ENCODE results near the gene KCNQ1. TPM values are rescaled to one million over a fixed set of nuclear protein-coding genes. Genes with fewer than 3 reads are reported as not detected.

The KCNQ1 gene
- total and polyA plus RNA-seq, 9 donors = 1.4 to 17.2 (median 3.8) TPM

DNA sequence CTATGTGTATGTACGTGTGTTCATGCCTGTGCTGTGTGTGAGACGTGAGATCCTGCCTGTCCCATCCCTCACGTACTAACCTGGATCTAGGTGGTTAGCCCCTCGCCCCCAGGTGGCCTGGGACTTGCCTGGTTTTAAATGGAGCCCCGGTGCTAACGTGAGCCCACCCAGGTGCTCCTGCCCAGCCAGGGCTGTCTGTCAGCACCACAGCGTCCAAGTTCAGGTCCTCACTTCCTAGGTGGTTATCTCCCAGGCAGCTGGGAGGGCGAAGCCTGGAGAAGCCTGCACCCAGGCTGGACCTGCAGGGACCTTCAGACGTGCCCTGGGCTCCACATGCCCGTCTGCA is 86.0 kb downstream of the KCNQ1 start:
- DNase-seq = peak in 3 of 5 donors; percentile 11 to 37 (median 15)
- no peak overlapping the region for H3K27ac ChIP-seq
- no peak overlapping the region for H3K4me3 ChIP-seq
- TF ChIP-seq, protein P1, sequence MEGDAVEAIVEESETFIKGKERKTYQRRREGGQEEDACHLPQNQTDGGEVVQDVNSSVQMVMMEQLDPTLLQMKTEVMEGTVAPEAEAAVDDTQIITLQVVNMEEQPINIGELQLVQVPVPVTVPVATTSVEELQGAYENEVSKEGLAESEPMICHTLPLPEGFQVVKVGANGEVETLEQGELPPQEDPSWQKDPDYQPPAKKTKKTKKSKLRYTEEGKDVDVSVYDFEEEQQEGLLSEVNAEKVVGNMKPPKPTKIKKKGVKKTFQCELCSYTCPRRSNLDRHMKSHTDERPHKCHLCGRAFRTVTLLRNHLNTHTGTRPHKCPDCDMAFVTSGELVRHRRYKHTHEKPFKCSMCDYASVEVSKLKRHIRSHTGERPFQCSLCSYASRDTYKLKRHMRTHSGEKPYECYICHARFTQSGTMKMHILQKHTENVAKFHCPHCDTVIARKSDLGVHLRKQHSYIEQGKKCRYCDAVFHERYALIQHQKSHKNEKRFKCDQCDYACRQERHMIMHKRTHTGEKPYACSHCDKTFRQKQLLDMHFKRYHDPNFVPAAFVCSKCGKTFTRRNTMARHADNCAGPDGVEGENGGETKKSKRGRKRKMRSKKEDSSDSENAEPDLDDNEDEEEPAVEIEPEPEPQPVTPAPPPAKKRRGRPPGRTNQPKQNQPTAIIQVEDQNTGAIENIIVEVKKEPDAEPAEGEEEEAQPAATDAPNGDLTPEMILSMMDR (IDR thresholded peaks at IDR 0.05) = no peak
- no peak for TF ChIP-seq POLR2A (IDR thresholded peaks at IDR 0.05)
- TF ChIP-seq EP300 (IDR thresholded peaks at IDR 0.05) = no peak
- peaks cover 7% of the 10 kb centered on the region for H3K4me1 ChIP-seq (ENCODE audit: insufficient read depth)
- no peaks in the 10 kb centered on the region for H3K36me3 ChIP-seq
- 61 to 80% (median 77%) methylated on average over 10 of the region's 10 CpGs for WGBS, 3 donors
- H3K9me3 ChIP-seq = no peaks in the 10 kb centered on the region
- no peaks in the 10 kb centered on the region for H3K27me3 ChIP-seq
- intact Hi-C loops (cut with DNase I) = loop anchor here in 3 of 4 donors (1.0 to 10.0 kb wide), 3 partner anchors 164 to 564 kb away; partner anchors contain the start of gene KCNQ1OT1 (in 2 of the 3)

DNA sequence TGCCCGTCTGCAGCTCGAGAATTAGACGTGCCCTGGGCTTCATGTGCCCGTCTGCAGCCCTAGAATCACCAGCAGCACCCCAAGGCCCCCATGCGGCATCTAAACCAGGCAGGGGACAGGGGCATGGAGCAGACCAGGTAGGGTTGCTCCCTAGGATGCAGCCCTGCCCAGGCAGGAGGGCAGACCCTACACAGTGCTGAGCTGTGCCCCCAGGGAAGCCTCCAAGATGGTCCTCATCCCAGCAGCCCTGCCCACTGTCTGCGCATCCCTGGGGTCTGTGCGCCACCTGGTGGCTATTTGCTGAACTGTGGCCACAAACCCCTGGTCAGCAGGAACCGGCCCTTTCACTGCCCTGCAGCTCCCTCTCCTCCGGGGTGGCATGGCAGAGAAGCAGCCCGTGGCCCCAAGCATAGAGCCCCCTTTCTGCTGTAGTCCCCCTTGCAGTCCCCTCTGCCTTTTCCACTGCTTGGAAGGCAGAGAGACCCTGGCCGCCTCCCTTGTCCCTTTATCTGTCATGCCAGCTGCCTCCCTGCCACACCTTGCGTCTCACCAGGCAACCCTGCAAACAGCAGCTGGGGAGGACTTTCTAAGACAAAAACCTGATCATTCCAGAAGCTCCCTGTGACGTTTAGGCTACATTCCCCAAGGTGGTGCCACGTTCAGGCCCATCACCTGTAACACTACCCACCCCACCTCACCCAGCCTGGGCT is 86.6 kb downstream of the KCNQ1 start:
- no peaks in the 10 kb centered on the region for H3K9me3 ChIP-seq
- H3K27ac ChIP-seq = no peak overlapping the region
- no peak overlapping the region for H3K4me3 ChIP-seq
- WGBS, 3 donors = 39 to 46% (median 39%) methylated on average over 14 of the region's 14 CpGs
- H3K36me3 ChIP-seq = no peaks in the 10 kb centered on the region
- no peaks in the 10 kb centered on the region for H3K27me3 ChIP-seq
- intact Hi-C loops (cut with DNase I) = loop anchor here in 3 of 4 donors (1.0 to 10.0 kb wide), 3 partner anchors 163 to 563 kb away; partner anchors contain the start of gene KCNQ1OT1 (in 2 of the 3)
- TF ChIP-seq, protein P1 (IDR thresholded peaks at IDR 0.05) = peak; percentile 92 to 94 (median 93)
- TF ChIP-seq POLR2A (IDR thresholded peaks at IDR 0.05) = no peak
- H3K4me1 ChIP-seq (ENCODE audit: insufficient read depth) = peaks cover 7% of the 10 kb centered on the region
- peak; percentile 63 to 87 (median 82) for DNase-seq

DNA sequence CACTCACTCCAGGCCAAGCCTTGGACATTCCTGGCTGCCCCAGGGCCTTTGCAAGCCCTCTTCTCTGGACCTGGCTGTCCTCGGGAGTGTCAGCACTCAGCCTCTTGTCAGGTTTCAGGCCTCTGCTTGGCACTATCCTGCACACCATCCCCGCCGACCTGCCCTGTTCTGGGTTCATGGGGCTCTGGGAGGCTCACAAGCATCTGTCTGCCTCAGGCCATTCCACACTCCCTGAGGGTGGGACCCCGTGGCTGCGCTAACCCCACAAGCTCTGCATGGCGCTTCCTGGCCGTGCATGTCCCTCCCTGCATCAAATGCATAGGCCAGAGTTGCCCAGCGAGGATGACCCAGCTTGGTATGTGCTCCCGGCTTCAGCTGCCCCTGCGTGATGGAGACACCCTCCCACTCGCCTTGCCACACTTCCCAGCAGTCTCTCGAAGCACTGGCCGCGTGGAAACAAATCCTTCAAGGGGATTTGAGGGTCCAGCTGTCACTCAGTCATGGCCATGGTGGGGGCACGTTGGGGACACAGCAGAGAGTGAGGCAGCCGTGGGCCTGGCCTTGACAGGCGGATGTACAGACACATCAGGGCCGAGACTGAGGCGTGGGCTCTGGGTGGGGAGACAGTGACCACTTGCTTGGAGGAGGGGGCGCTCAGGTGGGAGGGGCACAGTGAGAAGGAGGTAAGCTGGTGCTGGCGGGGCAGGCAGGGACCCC is 87.3 kb downstream of the KCNQ1 start:
- intact Hi-C loops (cut with DNase I) = loop anchor here (1.0 to 10.0 kb wide), 5 partner anchors 163 to 563 kb away; partner anchors contain the start of gene KCNQ1OT1 (in 2 of the 4)
- H3K27ac ChIP-seq = no peak overlapping the region
- peak in 1 of 5 donors; percentile 49 for DNase-seq
- no peaks in the 10 kb centered on the region for H3K36me3 ChIP-seq
- peaks cover 7% of the 10 kb centered on the region for H3K4me1 ChIP-seq (ENCODE audit: insufficient read depth)
- TF ChIP-seq POLR2A (IDR thresholded peaks at IDR 0.05) (no peak), EP300 (IDR thresholded peaks at IDR 0.05) (no peak)
- TF ChIP-seq, protein P1 (IDR thresholded peaks at IDR 0.05) = no peak
- 66 to 75% (median 68%) methylated on average over 21 of the region's 21 CpGs for WGBS, 3 donors
- no peaks in the 10 kb centered on the region for H3K27me3 ChIP-seq
- no peaks in the 10 kb centered on the region for H3K9me3 ChIP-seq
- no peak overlapping the region for H3K4me3 ChIP-seq

DNA sequence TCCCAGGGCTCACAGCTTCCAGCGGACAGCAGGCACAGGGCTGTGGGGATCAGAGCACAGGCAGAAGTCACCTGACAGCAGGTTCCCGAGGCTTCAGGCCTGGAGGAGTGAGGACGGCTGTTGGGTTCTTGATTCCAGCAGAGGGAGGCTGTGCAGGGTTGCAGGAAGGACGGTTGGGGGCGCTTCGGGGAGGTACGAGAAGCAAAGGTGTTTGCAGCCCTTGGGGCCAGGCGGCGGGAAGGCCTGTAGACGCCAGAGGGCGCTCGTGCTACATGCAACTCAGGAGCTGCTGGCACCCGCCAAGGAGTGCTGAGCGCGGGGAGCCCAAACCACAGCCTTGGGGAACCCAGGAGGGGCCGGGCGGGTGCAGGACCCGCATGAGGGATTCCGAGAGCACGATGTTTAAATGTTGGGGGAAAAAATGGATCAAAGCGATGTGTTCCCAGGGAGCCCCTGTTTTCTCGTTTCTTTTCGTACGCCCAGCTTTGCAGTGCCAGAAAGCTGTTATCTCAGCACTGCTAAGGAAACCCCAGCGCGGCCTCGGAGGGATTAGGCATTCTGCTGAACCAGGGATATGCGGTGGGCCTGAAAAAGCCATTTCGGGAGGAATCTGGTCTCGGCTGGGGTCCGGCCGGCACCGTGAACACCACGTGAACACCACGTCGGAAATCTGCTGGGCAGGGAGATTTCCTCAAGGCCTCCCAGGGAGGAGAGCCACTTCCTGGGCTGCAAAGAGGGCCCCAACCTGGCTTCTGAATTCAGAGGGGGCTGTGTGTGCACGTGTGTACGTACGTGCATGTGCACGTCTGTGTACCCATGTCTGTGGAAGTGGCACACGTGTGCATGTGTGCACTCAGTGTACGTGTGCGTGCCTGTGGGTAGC is 88.1 kb downstream of the KCNQ1 start:
- Histone ChIP-seq H3K27me3 (no peaks in the 10 kb centered on the region), H3K4me1 (ENCODE audit: insufficient read depth) (peaks cover 7% of the 10 kb centered on the region), H3K9me3 (no peaks in the 10 kb centered on the region), H3K27ac (peak overlapping the region in 1 of 2 donors; percentile 39), H3K36me3 (no peaks in the 10 kb centered on the region), H3K4me3 (peak overlapping the region; percentile 14)
- 12 to 13% (median 13%) methylated on average over 43 of the region's 43 CpGs for WGBS, 3 donors
- no peak for TF ChIP-seq EP300 (IDR thresholded peaks at IDR 0.05)
- peak; percentile 42 for TF ChIP-seq POLR2A (IDR thresholded peaks at IDR 0.05)
- TF ChIP-seq, protein P1 (IDR thresholded peaks at IDR 0.05) = peak; percentile 98 to 99 (median 99)
- DNase-seq = peak; percentile 92 to 97 (median 96)
- intact Hi-C loops (cut with DNase I) = loop anchor here in 3 of 4 donors (1.0 to 10.0 kb wide), 6 partner anchors 162 to 562 kb away; partner anchors contain the start of gene KCNQ1OT1 (in 2 of the 3)
